ENCODE results near the gene PRKCB.

- TF ChIP-seq CTCF (IDR thresholded peaks at IDR 0.05 in 4 of 5, conservative IDR thresholded peaks at IDR 0.05 in 1 of 5) (no peak), POLR2A (IDR thresholded peaks at IDR 0.05) (no peak)
Observed at GRCh38 chr16:24180451-24180850, 344.7 kb downstream of the PRKCB start.

Measured in gastrocnemius medialis (tissue), 4 donors.